ENCODE data around the gene KLHL29.

KLHL29 gene

GRCh38 chr2:23399674-23400261 lies 14.8 kb downstream of the KLHL29 start:
- no peak for DNase-seq

DNA sequence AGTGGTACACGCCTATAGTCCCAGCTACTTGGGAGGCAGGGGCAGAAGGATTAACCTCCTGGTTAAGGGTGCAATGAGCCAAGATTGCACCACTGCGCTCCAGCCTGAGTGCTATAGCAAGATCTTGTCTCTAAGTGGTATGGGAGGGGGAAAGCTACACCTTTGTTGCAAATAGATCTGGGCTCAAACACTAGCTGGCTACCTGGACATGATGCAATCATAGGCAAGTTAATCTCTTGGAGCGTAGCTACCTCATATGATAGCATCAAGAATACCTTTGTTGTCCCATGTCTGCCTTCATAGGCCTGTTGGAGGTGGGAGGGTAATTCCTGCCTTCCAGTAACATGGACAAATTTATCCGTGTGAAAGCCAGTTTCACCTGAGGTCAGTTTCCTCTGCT lies 15.7 kb downstream of the KLHL29 start:
- DNase-seq, result no peak

DNA sequence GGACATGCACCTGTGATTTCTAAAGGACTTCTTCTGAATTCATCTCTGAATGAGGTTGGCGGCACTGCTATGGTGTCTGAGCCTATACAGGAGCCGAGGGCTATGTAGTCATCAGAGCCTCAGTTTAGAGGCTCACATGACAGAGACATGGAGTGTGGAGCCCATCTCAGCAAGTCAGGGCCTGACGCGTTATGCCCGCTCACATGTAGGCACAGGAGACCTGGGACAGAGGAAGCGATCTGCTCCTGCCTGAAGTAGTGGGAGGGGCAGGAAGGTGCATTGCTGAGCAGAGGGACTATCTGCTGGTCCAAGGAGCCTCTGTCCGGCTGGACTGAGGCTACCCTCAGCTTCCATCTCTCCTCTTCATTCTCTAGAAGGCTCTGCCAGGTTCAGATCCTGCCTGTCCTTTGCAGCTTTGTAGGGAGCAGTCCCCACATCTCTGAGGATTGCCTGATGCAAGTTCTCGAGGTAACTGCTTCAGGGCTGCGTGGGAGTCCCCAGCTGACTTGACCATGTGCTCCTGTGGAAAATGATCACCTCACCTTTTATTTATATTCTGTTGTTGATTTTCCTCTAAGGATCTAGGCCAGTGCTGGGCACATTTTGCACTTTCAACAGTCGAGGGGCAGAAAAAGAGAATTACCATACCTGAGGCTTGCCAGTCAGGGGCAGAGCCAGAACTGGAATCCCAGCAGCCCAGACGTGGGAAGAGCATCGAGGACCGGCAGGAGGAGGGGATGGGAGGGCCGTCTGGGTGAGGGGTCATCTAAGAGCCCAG lies 16.6 kb downstream of the KLHL29 start:
- DNase-seq, result no peak

DNA sequence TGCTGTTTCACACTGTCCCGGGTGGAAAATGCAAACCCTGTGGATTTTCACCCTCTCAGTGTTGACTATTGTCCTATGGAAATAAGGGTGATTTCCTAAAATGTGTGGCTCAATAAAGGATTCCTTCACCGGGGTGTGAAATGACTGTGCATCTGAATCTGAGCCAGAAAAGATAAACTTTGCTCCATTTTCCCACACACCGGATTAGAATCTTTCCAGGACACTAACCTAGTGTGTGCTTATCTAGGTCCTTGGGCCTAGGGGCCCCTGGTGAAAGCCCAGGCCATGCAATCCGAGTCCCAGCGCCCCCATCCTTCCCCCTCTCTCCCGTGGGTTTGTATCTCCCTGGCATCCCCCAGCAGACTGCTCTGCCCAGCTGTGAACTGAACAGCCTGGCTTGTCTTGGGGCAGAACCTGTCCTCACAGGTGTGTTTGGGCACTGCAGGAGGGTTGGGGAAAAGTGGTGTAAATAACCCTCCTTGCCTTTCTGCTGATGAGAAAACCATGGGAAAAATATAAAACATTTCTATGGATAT lies 17.3 kb downstream of the KLHL29 start:
- DNase-seq, result no peak

- no peak for DNase-seq
Observed at GRCh38 chr2:23404426-23404825, 19.4 kb downstream of the KLHL29 start.

DNA sequence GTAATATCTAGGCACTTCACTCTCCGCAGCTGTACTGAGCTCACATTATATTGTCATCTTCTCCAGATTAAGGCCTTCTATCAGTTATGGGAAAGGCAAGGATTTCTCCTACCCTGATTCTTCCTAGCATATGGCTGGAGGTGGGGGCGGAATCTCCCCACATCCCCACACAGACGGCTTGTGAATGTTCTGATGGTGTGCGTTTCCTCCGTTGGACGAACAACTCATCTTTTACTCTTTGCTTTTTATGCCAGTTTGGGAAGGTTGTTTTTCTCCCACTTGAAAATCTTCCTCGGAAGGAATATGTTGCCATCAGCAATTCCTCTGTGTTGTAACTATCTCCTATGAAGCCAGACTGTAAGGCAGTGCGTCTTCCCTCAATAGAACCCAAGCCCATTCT lies 24.3 kb downstream of the KLHL29 start:
- DNase-seq, result no peak

DNA sequence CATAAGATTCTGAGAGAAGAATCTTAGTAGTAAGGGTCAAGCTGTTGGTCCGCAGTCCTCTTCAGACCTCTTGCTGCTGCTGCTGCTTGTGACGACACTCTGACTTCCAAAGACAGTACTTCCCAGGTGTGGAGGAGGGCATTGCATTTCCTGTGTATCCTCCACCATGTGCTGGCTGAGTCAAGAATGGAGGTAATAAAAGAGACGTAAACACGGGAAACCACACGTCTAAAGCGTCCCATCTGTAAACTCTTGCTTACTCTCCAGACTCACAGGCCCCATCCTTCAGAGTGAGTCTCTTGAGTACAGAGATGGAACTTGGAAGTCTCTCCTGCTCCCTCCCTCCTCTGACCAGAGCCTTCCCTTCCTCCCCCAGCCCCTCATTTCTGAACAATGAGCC lies 25.6 kb downstream of the KLHL29 start:
- DNase-seq, result no peak

GRCh38 chr2:23411752-23412431 lies 26.9 kb downstream of the KLHL29 start:
- DNase-seq, result no peak

DNA sequence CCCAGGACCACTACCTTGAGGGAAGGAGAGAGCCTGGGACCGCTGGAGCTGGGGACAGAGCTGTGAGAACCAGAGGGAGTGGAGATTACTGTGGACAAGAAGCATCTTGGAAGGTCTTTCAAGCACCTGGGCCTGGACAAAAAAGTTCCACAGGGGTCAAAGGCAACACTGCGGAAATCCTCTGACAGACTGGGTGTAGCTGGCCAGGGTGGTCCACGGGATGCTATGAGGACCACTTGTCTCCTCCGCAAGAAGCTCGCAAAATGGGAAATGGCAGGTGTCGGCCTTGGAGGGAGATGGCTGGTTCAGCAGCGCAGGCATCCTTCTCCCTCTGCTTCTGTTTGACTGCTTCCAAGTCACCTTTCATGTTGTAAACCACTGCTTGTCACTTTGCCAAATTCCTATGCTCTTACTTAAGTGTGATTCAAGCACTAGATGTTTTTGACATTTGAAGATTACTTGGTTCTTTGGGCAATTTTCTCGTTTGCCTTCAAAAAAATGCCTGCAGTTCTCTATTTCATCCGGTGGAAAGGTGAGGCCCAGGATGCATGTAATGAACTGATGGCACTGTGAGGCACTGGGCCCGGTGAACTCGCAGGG lies 27.7 kb downstream of the KLHL29 start:
- no peak for DNase-seq

DNA sequence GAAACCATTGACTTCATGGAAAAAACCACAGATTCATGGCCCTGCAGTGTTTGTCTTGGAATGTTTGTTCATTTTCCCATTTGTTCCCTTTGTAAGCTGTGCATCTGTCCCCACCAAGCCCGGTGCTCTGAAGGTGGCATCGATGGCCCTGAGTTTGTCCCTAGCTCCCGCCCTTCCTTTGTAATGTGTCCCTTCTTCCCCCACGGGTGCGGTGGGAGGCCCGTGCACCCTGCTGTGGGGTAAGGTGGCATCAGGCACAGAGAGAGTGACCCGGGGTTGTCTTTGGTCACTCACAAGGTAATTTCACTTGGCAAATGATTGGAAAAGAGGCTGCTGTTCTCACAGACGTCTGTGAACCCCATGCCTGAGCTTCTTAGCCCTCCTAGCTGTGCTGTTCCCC lies 28.7 kb downstream of the KLHL29 start:
- DNase-seq, result no peak

GRCh38 chr2:23414106-23414505 lies 29.1 kb downstream of the KLHL29 start:
- DNase-seq, result no peak

GRCh38 chr2:23414871-23415270 lies 29.9 kb downstream of the KLHL29 start:
- DNase-seq, result no peak

DNA sequence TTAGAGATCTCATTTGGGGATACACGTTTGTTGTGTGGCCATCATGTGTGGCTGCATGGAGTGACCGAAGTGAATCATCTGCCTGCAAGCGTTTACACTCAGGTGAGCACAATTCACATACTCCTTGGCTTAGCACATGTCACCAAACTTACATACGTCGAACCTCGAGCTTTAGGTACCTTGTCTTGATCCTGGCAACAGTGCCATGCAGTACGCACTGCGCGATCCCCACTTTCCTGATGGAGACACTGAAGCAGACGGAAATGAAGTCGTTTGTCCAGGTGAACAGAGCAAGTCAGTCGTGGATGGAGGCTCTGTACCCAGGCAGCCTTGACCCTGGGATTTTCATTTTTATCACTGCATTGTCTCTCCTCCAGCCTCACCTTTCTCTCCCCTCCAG lies 32.3 kb downstream of the KLHL29 start:
- DNase-seq, result no peak

- no peak for DNase-seq
Observed at GRCh38 chr2:23418056-23418455, 33.1 kb downstream of the KLHL29 start.

GRCh38 chr2:23418461-23418911 lies 33.5 kb downstream of the KLHL29 start:
- no peak for DNase-seq

GRCh38 chr2:23419171-23420090 lies 34.5 kb downstream of the KLHL29 start:
- DNase-seq, result no peak

GRCh38 chr2:23420091-23420839 lies 35.3 kb downstream of the KLHL29 start:
- DNase-seq, result no peak

GRCh38 chr2:23420840-23421476 lies 36.0 kb downstream of the KLHL29 start:
- DNase-seq, result no peak

- no peak for DNase-seq
Observed at GRCh38 chr2:23422089-23423061, 37.4 kb downstream of the KLHL29 start.

Data from central memory CD4-positive, alpha-beta T cell (primary cell).